OCI-LY1 (cell line): ENCODE data around the gene SLC26A8.

Experiments used
- H2AFZ ChIP-seq: fragments of 200-600 bp; sonication (generic), shearing (Covaris generic); 2 replicates; pipeline ENCODE4 v1.6.0; 2014; ENCODE audit warnings: antibody characterized with exemption, mild to moderate bottlenecking, low read length
- H3F3A ChIP-seq: fragments of 200-600 bp; sonication (generic), shearing (Covaris generic); 2 replicates; pipeline ENCODE4 v1.6.0; 2014; ENCODE audit warnings: mild to moderate bottlenecking, antibody characterized with exemption, low read length, moderate library complexity; ENCODE audit not compliant: insufficient read depth
- H3K27ac ChIP-seq: fragments of 200-600 bp; sonication (generic); 2 replicates; pipeline ENCODE4 v1.5.1; 2014; ENCODE audit warnings: low read length, mixed run types, mild to moderate bottlenecking, low read depth; ENCODE audit not compliant: poor library complexity, severe bottlenecking
- H3K27me3 ChIP-seq: fragments of 200-600 bp; sonication (generic); 2 replicates; pipeline ENCODE4 v1.6.0; 2014; ENCODE audit warnings: antibody characterized with exemption, mild to moderate bottlenecking, low read length, moderate library complexity; ENCODE audit not compliant: insufficient read depth
- H3K36me3 ChIP-seq: fragments of 200-600 bp; sonication (generic); 2 replicates; pipeline ENCODE4 v1.6.1; 2014; ENCODE audit warnings: mild to moderate bottlenecking, antibody characterized with exemption, low read length, moderate library complexity, mixed read lengths; ENCODE audit not compliant: insufficient read depth
- H3K4me1 ChIP-seq: fragments of 200-600 bp; sonication (generic); 2 replicates; pipeline ENCODE4 v1.5.1; 2014; ENCODE audit warnings: mild to moderate bottlenecking, low read length, moderate library complexity; ENCODE audit not compliant: insufficient read depth, severe bottlenecking
- H3K4me2 ChIP-seq: fragments of 200-600 bp; sonication (generic), shearing (Covaris generic); 2 replicates; pipeline ENCODE4 v1.6.1; 2014; ENCODE audit warnings: low read length
- H3K4me3 ChIP-seq: fragments of 200-600 bp; sonication (generic); 2 replicates; pipeline ENCODE4 v1.5.1; 2014; ENCODE audit warnings: low read length, low read depth, mild to moderate bottlenecking, mixed read lengths; ENCODE audit not compliant: poor library complexity, severe bottlenecking
- H3K79me2 ChIP-seq: fragments of 200-600 bp; shearing (Covaris generic); 2 replicates; pipeline ENCODE4 v1.6.1; 2016; ENCODE audit warnings: mixed run types, low read length, mixed read lengths; ENCODE audit not compliant: insufficient read depth
- H3K9ac ChIP-seq: fragments of 200-600 bp; sonication (generic), shearing (Covaris generic); 2 replicates; pipeline ENCODE4 v1.6.1; 2014; ENCODE audit warnings: mild to moderate bottlenecking, low read length, mixed read lengths
- H3K9me2 ChIP-seq: fragments of 200-600 bp; sonication (generic), shearing (Covaris generic); 2 replicates; pipeline ENCODE4 v1.6.1; 2014; ENCODE audit warnings: low read depth, mild to moderate bottlenecking, low read length, mixed read lengths
- H3K9me3 ChIP-seq: fragments of 200-600 bp; shearing (Covaris generic); 2 replicates; pipeline ENCODE4 v1.6.1; 2014; ENCODE audit warnings: low read length, mixed read lengths
- H4K20me1 ChIP-seq: fragments of 200-600 bp; sonication (generic), shearing (Covaris generic); 2 replicates; pipeline ENCODE4 v1.6.0; 2016; ENCODE audit warnings: mild to moderate bottlenecking, low read length; ENCODE audit not compliant: insufficient read depth
- EZH2 ChIP-seq: fragments of 200-600 bp; sonication (generic), shearing (Covaris generic); IDR thresholded peaks from 2 replicates; pipeline ENCODE4 v1.8.0; 2017; ENCODE audit warnings: borderline replicate concordance, mixed run types, mild to moderate bottlenecking, antibody characterized with exemption, low read length, moderate library complexity, mixed read lengths
- TF ChIP-seq, protein P1 (sequence below): fragments of 200-600 bp; sonication (generic), shearing (Covaris generic); IDR thresholded peaks from 2 replicates; pipeline ENCODE4 v1.5.1; 2017; ENCODE audit warnings: mild to moderate bottlenecking, antibody characterized with exemption, low read length, moderate library complexity, mixed read lengths

Gene SLC26A8

DNA sequence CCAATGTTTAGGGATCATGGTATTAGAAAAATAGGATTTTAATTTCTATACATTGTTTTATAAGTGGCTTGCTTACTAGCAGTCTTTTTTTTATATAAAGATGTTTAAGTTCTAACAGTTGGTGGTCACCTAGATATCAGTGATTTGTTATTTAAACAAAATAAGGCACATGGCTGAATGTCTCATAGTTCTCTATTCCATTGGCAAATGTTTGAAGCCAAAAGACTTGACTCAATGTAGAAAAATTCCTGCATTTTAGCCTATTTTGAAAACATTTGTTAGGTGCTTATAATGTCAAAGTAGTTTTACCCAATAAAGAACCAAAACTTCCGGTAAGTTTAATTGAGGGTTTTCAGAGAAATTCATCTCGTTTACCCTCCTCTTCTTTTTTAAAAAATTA is 30.0 kb upstream of the SLC26A8 start:
- no peaks in the 10 kb centered on the region for H3K9me3 ChIP-seq
- no peak overlapping the region for H3K9ac ChIP-seq
- H3K36me3 ChIP-seq: peaks cover 36% of the 10 kb centered on the region; the same call in 1 of the 2 replicates
- peaks cover 13% of the 10 kb centered on the region for H3K4me1 ChIP-seq
- H3K27ac ChIP-seq: no peak overlapping the region
- no peaks in the 10 kb centered on the region for H4K20me1 ChIP-seq
- H2AFZ ChIP-seq: no peak overlapping the region
- H3K4me3 ChIP-seq: no peak overlapping the region
- H3K4me2 ChIP-seq: no peak overlapping the region
- H3K27me3 ChIP-seq: no peaks in the 10 kb centered on the region
- TF ChIP-seq EZH2: no peak
- TF ChIP-seq, protein P1, sequence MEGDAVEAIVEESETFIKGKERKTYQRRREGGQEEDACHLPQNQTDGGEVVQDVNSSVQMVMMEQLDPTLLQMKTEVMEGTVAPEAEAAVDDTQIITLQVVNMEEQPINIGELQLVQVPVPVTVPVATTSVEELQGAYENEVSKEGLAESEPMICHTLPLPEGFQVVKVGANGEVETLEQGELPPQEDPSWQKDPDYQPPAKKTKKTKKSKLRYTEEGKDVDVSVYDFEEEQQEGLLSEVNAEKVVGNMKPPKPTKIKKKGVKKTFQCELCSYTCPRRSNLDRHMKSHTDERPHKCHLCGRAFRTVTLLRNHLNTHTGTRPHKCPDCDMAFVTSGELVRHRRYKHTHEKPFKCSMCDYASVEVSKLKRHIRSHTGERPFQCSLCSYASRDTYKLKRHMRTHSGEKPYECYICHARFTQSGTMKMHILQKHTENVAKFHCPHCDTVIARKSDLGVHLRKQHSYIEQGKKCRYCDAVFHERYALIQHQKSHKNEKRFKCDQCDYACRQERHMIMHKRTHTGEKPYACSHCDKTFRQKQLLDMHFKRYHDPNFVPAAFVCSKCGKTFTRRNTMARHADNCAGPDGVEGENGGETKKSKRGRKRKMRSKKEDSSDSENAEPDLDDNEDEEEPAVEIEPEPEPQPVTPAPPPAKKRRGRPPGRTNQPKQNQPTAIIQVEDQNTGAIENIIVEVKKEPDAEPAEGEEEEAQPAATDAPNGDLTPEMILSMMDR: no peak
- H3K9me2 ChIP-seq: no peaks in the 10 kb centered on the region
- H3F3A ChIP-seq: 0 out of 2 replicates have a peak, but pooled peaks cover 3% of the 10 kb centered on the region
- H3K79me2 ChIP-seq: peaks cover 38% of the 10 kb centered on the region

DNA sequence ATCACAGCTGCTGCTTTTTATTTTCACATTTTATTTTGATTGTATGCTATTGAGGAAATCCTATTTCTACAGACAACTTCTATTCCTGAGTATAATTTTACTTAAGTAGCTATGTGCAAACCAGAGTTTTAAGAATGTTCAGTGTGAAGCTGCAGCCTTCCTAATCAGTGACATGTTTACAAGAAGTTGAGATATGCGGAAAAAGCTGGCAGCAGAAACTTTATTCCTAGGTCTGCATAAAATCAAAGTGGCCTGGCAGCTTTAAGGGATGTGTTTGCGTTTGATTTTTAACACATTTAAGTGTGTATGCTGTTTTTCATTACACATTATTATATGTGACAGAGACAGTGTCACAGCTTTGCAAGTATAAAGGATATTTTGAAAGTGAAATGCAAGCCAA is 29.4 kb upstream of the SLC26A8 start:
- Histone ChIP-seq H3K36me3 (peaks cover 33% of the 10 kb centered on the region; the same call in 1 of the 2 replicates), H4K20me1 (no peaks in the 10 kb centered on the region), H3F3A (0 out of 2 replicates have a peak, but pooled peaks cover 3% of the 10 kb centered on the region), H3K9ac (no peak overlapping the region), H3K4me1 (peaks cover 15% of the 10 kb centered on the region), H3K4me3 (no peak overlapping the region), H3K4me2 (no peak overlapping the region), H3K27ac (no peak overlapping the region), H2AFZ (no peak overlapping the region), H3K79me2 (peaks cover 43% of the 10 kb centered on the region), H3K27me3 (no peaks in the 10 kb centered on the region), H3K9me2 (no peaks in the 10 kb centered on the region), H3K9me3 (no peaks in the 10 kb centered on the region)
- TF ChIP-seq EZH2: no peak
- TF ChIP-seq, protein P1: no peak

DNA sequence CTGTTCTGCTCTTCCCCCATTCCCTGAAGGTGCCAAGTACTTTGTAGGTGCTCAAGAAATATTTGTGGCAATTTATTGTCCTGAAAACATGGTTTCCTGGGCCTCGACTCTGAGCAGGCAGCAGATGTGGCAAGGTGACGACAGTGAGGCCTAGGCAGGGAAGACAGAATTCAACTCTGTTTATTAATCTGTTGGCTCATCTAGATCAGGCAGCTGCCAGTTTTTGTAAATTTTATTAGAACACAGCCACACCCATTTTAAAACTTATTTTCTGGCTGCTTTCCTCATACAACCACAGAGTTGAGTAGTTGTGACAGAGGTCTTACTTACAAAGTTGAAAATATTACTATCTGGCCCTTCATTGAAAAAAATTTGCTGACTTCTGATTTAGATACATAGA is 27.7 kb upstream of the SLC26A8 start:
- H2AFZ ChIP-seq: no peak overlapping the region

More for the DNA sequence above, 27.7 kb upstream of the SLC26A8 start:
- Histone ChIP-seq H3K36me3 (peaks cover 27% of the 10 kb centered on the region; the same call in 1 of the 2 replicates), H3K27ac (no peak overlapping the region), H3F3A (0 out of 2 replicates have a peak, but pooled peaks cover 3% of the 10 kb centered on the region), H3K9me3 (no peaks in the 10 kb centered on the region), H3K9me2 (no peaks in the 10 kb centered on the region), H4K20me1 (no peaks in the 10 kb centered on the region), H3K4me2 (no peak overlapping the region), H3K4me3 (no peak overlapping the region), H3K27me3 (no peaks in the 10 kb centered on the region), H3K9ac (no peak overlapping the region), H3K4me1 (peaks cover 15% of the 10 kb centered on the region), H3K79me2 (peaks cover 43% of the 10 kb centered on the region)
- TF ChIP-seq, protein P1: no peak
- TF ChIP-seq EZH2: no peak
